CD4-positive, alpha-beta T cell treated with Interleukin-6 at 100 ng/mL for 8 hours (primary cell): ENCODE measurements around the gene IKZF1.

Source experiments
- DNase-seq: peaks from one replicate; pipeline ENCODE4 v3.0.0-alpha.2; 2020; ENCODE audit warnings: mixed read lengths, low spot score

IKZF1 gene

GRCh38 chr7:50308532-50309385 lies 4.2 kb downstream of the IKZF1 start:
- peak; percentile 51 for DNase-seq

- no peak for DNase-seq
These were observed 5.2 kb downstream of the IKZF1 start for GRCh38 chr7:50309721-50310120.

- DNase-seq = peak; percentile 45
These were observed 5.8 kb downstream of the IKZF1 start for GRCh38 chr7:50310361-50310760.

GRCh38 chr7:50310956-50311355 lies 6.4 kb downstream of the IKZF1 start:
- no peak for DNase-seq

- peak; percentile 38 for DNase-seq
These were observed 8.0 kb downstream of the IKZF1 start for GRCh38 chr7:50312250-50313162.

- peak; percentile 56 for DNase-seq
These were observed 10.5 kb downstream of the IKZF1 start for GRCh38 chr7:50314836-50315592.

- DNase-seq = peak; percentile 40
These were observed 11.5 kb downstream of the IKZF1 start for GRCh38 chr7:50315739-50316671.

GRCh38 chr7:50317221-50317678 lies 12.7 kb downstream of the IKZF1 start:
- DNase-seq = peak; percentile 83

GRCh38 chr7:50317697-50318669 lies 13.5 kb downstream of the IKZF1 start:
- peak; percentile 58 for DNase-seq

GRCh38 chr7:50321487-50322067 lies 17.1 kb downstream of the IKZF1 start:
- DNase-seq = peak; percentile 61

GRCh38 chr7:50324113-50324512 lies 19.6 kb downstream of the IKZF1 start:
- DNase-seq = no peak

- DNase-seq = no peak
These were observed 22.9 kb downstream of the IKZF1 start for GRCh38 chr7:50327443-50327842.

GRCh38 chr7:50329775-50330174 lies 25.3 kb downstream of the IKZF1 start:
- no peak for DNase-seq

GRCh38 chr7:50330254-50330653 lies 25.7 kb downstream of the IKZF1 start:
- no peak for DNase-seq

GRCh38 chr7:50330696-50331095 lies 26.2 kb downstream of the IKZF1 start:
- DNase-seq = peak; percentile 40

GRCh38 chr7:50331564-50332208 lies 27.2 kb downstream of the IKZF1 start:
- DNase-seq = peak; percentile 62

GRCh38 chr7:50332241-50333165 lies 28.0 kb downstream of the IKZF1 start:
- DNase-seq = no peak

GRCh38 chr7:50333221-50333651 lies 28.7 kb downstream of the IKZF1 start:
- DNase-seq = peak; percentile 74
